H1 (cell line): Measurements from ENCODE around the gene SYNDIG1. TPM values are rescaled to one million over a fixed set of nuclear protein-coding genes. Genes with fewer than 3 reads are reported as not detected.

Experiments used
- CTCF ChIA-PET: fragments of 300-600 bp; sonication (Branson Sonifier 250); formaldehyde crosslinking; loops from one replicate; lab custom pipeline; 2021; ENCODE audit not compliant: partially characterized antibody; lab: Charles Lee
- POLR2A ChIA-PET: fragments of 300-600 bp; sonication (Branson Sonifier 250); formaldehyde crosslinking; loops from one replicate; lab custom pipeline; 2021; ENCODE audit warnings: inconsistent platforms; ENCODE audit not compliant: partially characterized antibody; lab: Charles Lee
- DNase-seq, 2 experiments: peaks; one replicate each; pipeline versions ENCODE4 v3.0.0 to v3.0.0-alpha.2; 2010 to 2022; ENCODE audit warnings: low spot score in 2 of 2, low read depth in 1 of 2, mixed read lengths in 1 of 2
- FAIRE-seq: peaks from 2 replicates; lab custom pipeline; 2011; peaks lifted over from hg19 to GRCh38; lab: Jason Lieb, UNC
- H2AFZ ChIP-seq: 2 replicates; pipeline ENCODE4 v1.8.1; 2012; ENCODE audit warnings: low read length, inconsistent platforms
- H2AK5ac ChIP-seq: 2 replicates; pipeline ENCODE4 v1.6.1; 2013; ENCODE audit warnings: low read depth, low read length
- H2BK120ac ChIP-seq: replicated peaks from 2 replicates; pipeline ENCODE3; 2013; ENCODE audit warnings: low read depth, low read length, inconsistent platforms
- H2BK12ac ChIP-seq: 2 replicates; pipeline ENCODE4 v1.6.1; 2013; ENCODE audit warnings: low read depth, low read length
- H2BK15ac ChIP-seq: 2 replicates; pipeline ENCODE4 v1.6.1; 2013; ENCODE audit warnings: low read length
- H2BK20ac ChIP-seq: 2 replicates; pipeline ENCODE4 v1.6.1; 2013; ENCODE audit warnings: low read length
- H2BK5ac ChIP-seq: 2 replicates; pipeline ENCODE4 v1.6.1; 2013; ENCODE audit warnings: low read depth, low read length
- H3K14ac ChIP-seq: 2 replicates; pipeline ENCODE4 v1.6.1; 2013; ENCODE audit warnings: inconsistent platforms; ENCODE audit not compliant: insufficient read length
- H3K18ac ChIP-seq: 2 replicates; pipeline ENCODE4 v1.6.1; 2013; ENCODE audit warnings: low read length; ENCODE audit errors: extremely low read depth
- H3K23ac ChIP-seq: 2 replicates; pipeline ENCODE4 v1.6.1; 2013; ENCODE audit warnings: inconsistent platforms; ENCODE audit not compliant: insufficient read length
- H3K23me2 ChIP-seq: 2 replicates; pipeline ENCODE4 v1.6.1; 2013; ENCODE audit warnings: low read depth, low read length
- H3K27ac ChIP-seq: 2 replicates; pipeline ENCODE4 v1.6.1; 2011; ENCODE audit warnings: low read depth, low read length, inconsistent platforms
- H3K27me3 ChIP-seq, 4 experiments: replicated peaks in 1 of 4; 1 replicate in 1 of 4; 2 replicates in 3 of 4; pipeline versions ENCODE4 v1.6.1 to v1.8.1; 2011 to 2013; ENCODE audit warnings: low read length in 3 of 4, mild to moderate bottlenecking in 3 of 4, inconsistent platforms in 2 of 4, mixed read lengths in 2 of 4, moderate library complexity in 1 of 4; ENCODE audit not compliant: control insufficient read depth in 3 of 4, insufficient read depth in 3 of 4; ENCODE audit errors: extremely low read depth in 1 of 4
- H3K36me3 ChIP-seq, 4 experiments: 2 replicates each; pipeline versions ENCODE4 v1.6.1 to v1.8.1; 2011 to 2013; ENCODE audit warnings: mild to moderate bottlenecking in 4 of 4, low read length in 3 of 4, moderate library complexity in 2 of 4, control low read depth in 1 of 4, inconsistent platforms in 1 of 4; ENCODE audit not compliant: insufficient read depth in 4 of 4, control insufficient read depth in 2 of 4
- H3K4ac ChIP-seq: replicated peaks from 2 replicates; pipeline ENCODE3; 2013; ENCODE audit warnings: low read length, low read depth, mixed read lengths, inconsistent platforms; ENCODE audit not compliant: insufficient read length
- H3K4me1 ChIP-seq, 4 experiments: replicated peaks in 1 of 4; 1 replicate in 1 of 4; 2 replicates in 3 of 4; pipeline versions ENCODE4 v1.6.1 to v1.8.1; 2011 to 2013; ENCODE audit warnings: low read length in 3 of 4, inconsistent platforms in 2 of 4, mixed read lengths in 1 of 4; ENCODE audit not compliant: insufficient read depth in 4 of 4, control insufficient read depth in 3 of 4
- H3K4me2 ChIP-seq, 2 experiments: 2 replicates each; pipeline versions ENCODE4 v1.6.1 to v1.8.1; 2011 to 2013; ENCODE audit warnings: low read depth in 2 of 2, low read length in 2 of 2, control low read depth in 1 of 2, inconsistent platforms in 1 of 2, mild to moderate bottlenecking in 1 of 2; ENCODE audit not compliant: insufficient read depth in 1 of 2
- H3K4me3 ChIP-seq, 4 experiments: fragments of 200-600, 300-600 bp in 1 of 4; sonication (generic), shearing (Covaris generic), sonication (Bioruptor Twin) in 1 of 4; 2 replicates each; pipeline versions ENCODE4 v1.5.1 to v1.8.1; 2011 to 2016; ENCODE audit warnings: low read length in 4 of 4, low read depth in 3 of 4, control low read depth in 2 of 4, inconsistent platforms in 2 of 4, mild to moderate bottlenecking in 2 of 4, mixed read lengths in 1 of 4, moderate library complexity in 1 of 4; ENCODE audit not compliant: insufficient read depth in 2 of 4; ENCODE audit errors: extremely low read depth in 1 of 4
- H3K56ac ChIP-seq: replicated peaks from 2 replicates; pipeline ENCODE3; 2013; ENCODE audit warnings: low read depth, mild to moderate bottlenecking, mixed read lengths, low read length, inconsistent platforms; ENCODE audit not compliant: insufficient read length
- H3K79me1 ChIP-seq: 2 replicates; pipeline ENCODE4 v1.6.1; 2013; ENCODE audit warnings: low read depth, low read length, control low read depth
- H3K79me2 ChIP-seq, 2 experiments: 2 replicates each; pipeline versions ENCODE4 v1.6.1 to v1.8.1; 2012 to 2013; ENCODE audit warnings: low read length in 2 of 2, mild to moderate bottlenecking in 2 of 2, inconsistent platforms in 1 of 2; ENCODE audit not compliant: insufficient read depth in 2 of 2, control insufficient read depth in 1 of 2
- H3K9ac ChIP-seq, 4 experiments: replicated peaks in 1 of 4; 1 replicate in 1 of 4; 2 replicates in 3 of 4; pipeline versions ENCODE4 v1.6.1 to v1.8.1; 2011 to 2013; ENCODE audit warnings: low read depth in 3 of 4, low read length in 3 of 4, control low read depth in 2 of 4, mild to moderate bottlenecking in 2 of 4, moderate library complexity in 2 of 4, inconsistent platforms in 1 of 4; ENCODE audit errors: extremely low read depth in 1 of 4
- H3K9me3 ChIP-seq, 2 experiments: 2 replicates each; pipeline versions ENCODE4 v1.6.1 to v1.8.1; 2012 to 2013; ENCODE audit warnings: mild to moderate bottlenecking in 2 of 2, moderate library complexity in 2 of 2, control low read depth in 1 of 2, inconsistent platforms in 1 of 2, low read depth in 1 of 2, low read length in 1 of 2, mixed read lengths in 1 of 2; ENCODE audit not compliant: insufficient read depth in 2 of 2
- H4K20me1 ChIP-seq, 2 experiments: replicated peaks in 1 of 2; 2 replicates each; pipeline versions ENCODE3 to v1.8.1; 2011 to 2013; ENCODE audit warnings: inconsistent platforms in 2 of 2, low read length in 2 of 2, mild to moderate bottlenecking in 1 of 2; ENCODE audit not compliant: insufficient read depth in 2 of 2, control insufficient read depth in 1 of 2
- H4K5ac ChIP-seq: 2 replicates; pipeline ENCODE4 v1.6.1; 2013; ENCODE audit warnings: low read length, low read depth, mixed read lengths, inconsistent platforms; ENCODE audit not compliant: insufficient read length
- H4K8ac ChIP-seq: 2 replicates; pipeline ENCODE4 v1.8.0; 2013; ENCODE audit warnings: mild to moderate bottlenecking, moderate library complexity, low read length, inconsistent platforms; ENCODE audit not compliant: insufficient read depth; ENCODE audit errors: extremely low read depth
- H4K91ac ChIP-seq: replicated peaks from 2 replicates; pipeline ENCODE3; 2013; ENCODE audit warnings: low read length, mixed read lengths, inconsistent platforms; ENCODE audit not compliant: insufficient read length
- SIN3A ChIP-seq, 2 experiments: IDR thresholded peaks in 1 of 2; conservative IDR thresholded peaks in 1 of 2; 2 replicates each; pipeline ENCODE4 v1.6.1; 2011 to 2012; ENCODE audit warnings: low read length in 2 of 2, improper control_type of control experiment in 1 of 2, low read depth in 1 of 2, mild to moderate bottlenecking in 1 of 2
- SP2 ChIP-seq: IDR thresholded peaks from 2 replicates; pipeline ENCODE4 v1.6.1; 2012; ENCODE audit warnings: mild to moderate bottlenecking, low read length, inconsistent platforms
- ZNF274 ChIP-seq: IDR thresholded peaks from 2 replicates; pipeline ENCODE4 v1.7.0; 2012; ENCODE audit warnings: low read length, borderline replicate concordance; ENCODE audit errors: extremely low read depth
- WGBS, 2 experiments: shearing (Covaris generic) in 1 of 2; methylation state at CpG; one replicate each; pipeline versions ENCODE4 v1.1.6 to v1.1.7; 2013 to 2015; ENCODE audit warnings: low lambda C conversion rate in 2 of 2, mixed read lengths in 2 of 2, inconsistent platforms in 1 of 2, low coverage in 1 of 2, missing lambda C conversion rate in 1 of 2; ENCODE audit not compliant: insufficient replicate concordance in 2 of 2, insufficient coverage in 1 of 2, insufficient read length in 1 of 2; ENCODE audit errors: extremely low coverage in 1 of 2, missing lambda C conversion rate in 1 of 2; 5-methylcytosine and 5-hydroxymethylcytosine counted together
- polyA plus RNA-seq, 7 experiments: library from polyadenylated mRNA; depleted of rRNA in 3 of 7; stranded (reverse) in 5 of 7; unstranded in 2 of 7; fragments of >200 nt in 5 of 7; fragments of 200-250 nt in 2 of 7; gene quantifications; 1 replicate in 5 of 7; 2 replicates in 1 of 7; 4 replicates in 1 of 7; pipeline versions ENCODE4 v1.2.1 to v1.2.3, GENCODE V29; 2011 to 2013; ENCODE audit warnings: missing spikeins in 2 of 7, mixed read lengths in 2 of 7
- total RNA-seq: library from RNA; stranded (reverse); fragmentation: NEBNext Ultra II Directional; extraction: Animal tissue kit (Norgen Biotek cat#: 25700); gene quantifications from 2 replicates; pipeline ENCODE4 v1.2.1, GENCODE V29; 2021

Gene SYNDIG1
- total and polyA plus RNA-seq, 2 of the 8 experiments (the other 6 are each of a cell fraction or from before 2014, with no cell fraction given): 6.5 to 7.8 TPM

- H4K8ac ChIP-seq: no peak overlapping the region
- POLR2A ChIA-PET: no interaction called here
- no peak overlapping the region for H3K4me3 ChIP-seq
- no peak overlapping the region for H4K5ac ChIP-seq
- H3K27me3 ChIP-seq: no peaks in the 10 kb centered on the region
- TF ChIP-seq SP2 (no peak), ZNF274 (no peak), SIN3A (conservative IDR thresholded peaks at IDR 0.05 in 1 of 2, IDR thresholded peaks at IDR 0.05 in 1 of 2; ENCODE audit: low read depth in 1 of 2, low read length in 2 of 2) (no peak)
- H2BK15ac ChIP-seq: no peak overlapping the region
- no peak for DNase-seq
- H4K20me1 ChIP-seq: peaks cover 6 to 7% of the 10 kb centered on the region in 2 experiments
- H4K91ac ChIP-seq: no peak overlapping the region
- no peaks in the 10 kb centered on the region for H3K79me1 ChIP-seq
- no peak overlapping the region for H2BK12ac ChIP-seq
- CTCF ChIA-PET: no interaction called here
- no peak overlapping the region for H3K4me2 ChIP-seq
- H3K79me2 ChIP-seq: no peaks in the 10 kb centered on the region
- H3K9ac ChIP-seq: no peak overlapping the region
- FAIRE-seq: no peak
- H3K4me1 ChIP-seq: no peaks in the 10 kb centered on the region; a peak in 1 of 7 replicates
- H3K4ac ChIP-seq: no peak overlapping the region
- no peaks in the 10 kb centered on the region; the same call in 1 of the 2 replicates for H3K23me2 ChIP-seq
- no peak overlapping the region for H2BK5ac ChIP-seq
- H3K9me3 ChIP-seq: no peaks in the 10 kb centered on the region
- H3K56ac ChIP-seq: no peak overlapping the region
- no peak overlapping the region for H3K27ac ChIP-seq
- H3K23ac ChIP-seq: no peak overlapping the region
- no peak overlapping the region for H2BK20ac ChIP-seq
- H2BK120ac ChIP-seq: no peak overlapping the region
- H2AFZ ChIP-seq: no peak overlapping the region
- H2AK5ac ChIP-seq: no peak overlapping the region
- 74% methylated on average over 10 of the region's 10 CpGs; no CpG with 5 or more reads in 1 of the 2 experiments for WGBS, 2 experiments
- H3K14ac ChIP-seq: no peak overlapping the region
- no peak overlapping the region for H3K18ac ChIP-seq
- no peaks in the 10 kb centered on the region for H3K36me3 ChIP-seq
These were observed 108.0 kb downstream of the SYNDIG1 start for GRCh38 chr20:24577271-24577909.
